ENCODE data around the gene DDAH1. TPM values are rescaled to one million over a fixed set of nuclear protein-coding genes. Genes with fewer than 3 reads are reported as not detected.

Gene DDAH1
- total RNA-seq, 4 donors from 2014 or later, result 17.5 to 64.2 (median 40.0) TPM

DNA sequence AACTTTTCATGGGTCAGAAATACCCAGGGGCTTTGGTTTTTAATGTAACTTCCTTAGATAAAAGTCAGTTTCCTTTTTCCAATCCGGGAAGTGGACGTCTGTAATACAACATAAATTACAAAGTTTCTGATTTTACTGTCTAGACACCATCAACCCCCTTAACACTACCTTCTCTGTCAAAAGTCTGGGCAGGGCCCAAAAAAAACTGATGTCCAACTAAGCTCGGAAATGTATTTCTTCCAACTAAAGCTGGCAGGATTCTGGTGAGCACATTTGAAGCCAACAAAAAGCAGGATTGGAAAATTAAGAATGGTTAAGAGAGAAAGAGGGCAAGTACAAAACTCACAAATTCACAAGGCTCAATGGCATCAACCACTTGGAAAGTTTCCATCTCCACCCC is 24.3 kb downstream of the DDAH1 start:
- TF ChIP-seq, protein P1, sequence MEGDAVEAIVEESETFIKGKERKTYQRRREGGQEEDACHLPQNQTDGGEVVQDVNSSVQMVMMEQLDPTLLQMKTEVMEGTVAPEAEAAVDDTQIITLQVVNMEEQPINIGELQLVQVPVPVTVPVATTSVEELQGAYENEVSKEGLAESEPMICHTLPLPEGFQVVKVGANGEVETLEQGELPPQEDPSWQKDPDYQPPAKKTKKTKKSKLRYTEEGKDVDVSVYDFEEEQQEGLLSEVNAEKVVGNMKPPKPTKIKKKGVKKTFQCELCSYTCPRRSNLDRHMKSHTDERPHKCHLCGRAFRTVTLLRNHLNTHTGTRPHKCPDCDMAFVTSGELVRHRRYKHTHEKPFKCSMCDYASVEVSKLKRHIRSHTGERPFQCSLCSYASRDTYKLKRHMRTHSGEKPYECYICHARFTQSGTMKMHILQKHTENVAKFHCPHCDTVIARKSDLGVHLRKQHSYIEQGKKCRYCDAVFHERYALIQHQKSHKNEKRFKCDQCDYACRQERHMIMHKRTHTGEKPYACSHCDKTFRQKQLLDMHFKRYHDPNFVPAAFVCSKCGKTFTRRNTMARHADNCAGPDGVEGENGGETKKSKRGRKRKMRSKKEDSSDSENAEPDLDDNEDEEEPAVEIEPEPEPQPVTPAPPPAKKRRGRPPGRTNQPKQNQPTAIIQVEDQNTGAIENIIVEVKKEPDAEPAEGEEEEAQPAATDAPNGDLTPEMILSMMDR (IDR thresholded peaks at IDR 0.05), result no peak
- no peak for TF ChIP-seq POLR2A (IDR thresholded peaks at IDR 0.05)
- no peak for DNase-seq
- Histone ChIP-seq H3K4me3 (replicated peaks in 1 of 3) (no peak overlapping the region), H3K27ac (no peak overlapping the region), H3K36me3 (no peaks in the 10 kb centered on the region), H3K27me3 (no peaks in the 10 kb centered on the region), H3K4me1 (peaks cover 4 to 11% of the 10 kb centered on the region in 2 donors), H3K9me3 (no peaks in the 10 kb centered on the region)
- 40 to 44% methylated on average over 3 of the region's 3 CpGs for WGBS, 2 donors
- intact Hi-C loops (cut with DNase I), result no loop called here

DNA sequence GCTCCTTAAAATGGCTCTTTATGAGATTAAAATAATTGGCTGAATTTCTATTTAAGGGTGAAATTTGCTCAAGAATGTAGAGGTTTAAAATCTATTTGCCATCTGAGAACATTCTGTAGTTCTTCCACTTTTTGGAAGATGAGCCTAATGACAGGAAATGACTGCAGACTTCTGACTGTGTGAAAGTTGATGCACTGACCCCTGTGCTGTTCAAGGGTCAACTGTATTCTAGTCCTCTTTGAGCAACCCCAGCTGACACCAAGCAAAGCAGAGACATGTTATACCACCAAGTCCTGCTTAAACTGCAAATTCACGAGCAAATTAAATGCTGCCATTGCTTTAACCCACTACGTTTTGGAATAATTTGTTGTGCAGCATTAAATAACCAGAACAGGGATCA is 26.6 kb downstream of the DDAH1 start:
- WGBS, 2 donors, result 66 to 73% methylated on average over 2 of the region's 2 CpGs
- H3K9me3 ChIP-seq, result no peaks in the 10 kb centered on the region
- H3K4me1 ChIP-seq, result peaks cover 4 to 11% of the 10 kb centered on the region in 2 donors
- H3K27me3 ChIP-seq, result no peaks in the 10 kb centered on the region
- H3K4me3 ChIP-seq (replicated peaks in 1 of 3), result no peak overlapping the region
- intact Hi-C loops (cut with DNase I), result no loop called here
- no peak for DNase-seq
- no peaks in the 10 kb centered on the region for H3K36me3 ChIP-seq
- H3K27ac ChIP-seq, result no peak overlapping the region
- TF ChIP-seq, protein P1 (IDR thresholded peaks at IDR 0.05), result no peak
- TF ChIP-seq POLR2A (IDR thresholded peaks at IDR 0.05), result no peak

DNA sequence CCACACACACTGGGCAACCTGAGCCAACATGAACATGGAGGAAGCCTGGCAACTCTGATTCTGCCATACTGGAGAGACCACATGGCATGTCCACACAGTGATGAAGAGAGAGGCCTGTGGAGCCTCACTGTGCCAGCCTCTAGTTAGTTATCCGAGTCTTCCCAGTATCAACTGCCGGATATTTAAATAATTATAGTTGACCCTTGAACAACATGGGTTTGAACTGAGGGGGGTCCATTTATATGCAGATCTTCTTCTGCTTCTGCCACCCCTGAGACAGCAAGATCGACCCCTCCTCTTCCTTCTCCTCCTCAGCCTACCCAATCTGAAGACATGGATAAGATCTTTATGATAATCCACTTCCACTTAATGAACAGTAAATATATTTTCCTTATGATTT is 27.8 kb downstream of the DDAH1 start:
- no peak for DNase-seq
- intact Hi-C loops (cut with DNase I), result no loop called here
- TF ChIP-seq, protein P1 (IDR thresholded peaks at IDR 0.05), result no peak
- TF ChIP-seq POLR2A (IDR thresholded peaks at IDR 0.05), result no peak
- Histone ChIP-seq H3K27ac (no peak overlapping the region), H3K4me1 (peaks cover 4 to 11% of the 10 kb centered on the region in 2 donors), H3K27me3 (no peaks in the 10 kb centered on the region), H3K36me3 (no peaks in the 10 kb centered on the region), H3K4me3 (replicated peaks in 1 of 3) (no peak overlapping the region), H3K9me3 (no peaks in the 10 kb centered on the region)
- WGBS, 2 donors, result 92 to 93% methylated on average over 3 of the region's 3 CpGs

DNA sequence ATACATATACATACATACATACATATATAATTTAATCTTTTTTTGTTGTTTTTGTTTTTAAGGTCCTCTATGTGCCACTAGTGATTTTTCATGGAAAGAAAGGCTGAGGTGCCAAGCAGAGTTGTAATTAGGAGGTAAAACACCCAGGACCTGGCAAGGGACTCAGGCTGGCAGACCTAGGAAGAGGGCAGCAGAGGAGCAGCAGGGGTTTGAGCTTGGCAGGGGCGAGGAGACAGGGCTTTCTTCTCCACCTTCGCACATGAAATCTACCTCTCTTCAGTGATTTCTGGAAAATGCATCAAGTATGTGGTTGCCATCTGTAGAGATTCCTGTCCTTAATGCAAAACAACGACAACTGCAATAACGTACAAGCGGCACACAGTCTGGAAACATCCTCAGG is 31.9 kb downstream of the DDAH1 start:
- no peaks in the 10 kb centered on the region for H3K27me3 ChIP-seq
- no peak for TF ChIP-seq POLR2A (IDR thresholded peaks at IDR 0.05)
- no peak overlapping the region for H3K27ac ChIP-seq
- no peak for DNase-seq
- H3K4me1 ChIP-seq, result no peaks in the 10 kb centered on the region
- WGBS, 2 donors, result 85 to 87% methylated on average over 5 of the region's 5 CpGs
- no peak overlapping the region for H3K4me3 ChIP-seq (replicated peaks in 1 of 3)
- H3K9me3 ChIP-seq, result no peaks in the 10 kb centered on the region
- H3K36me3 ChIP-seq, result no peaks in the 10 kb centered on the region
- intact Hi-C loops (cut with DNase I), result no loop called here

DNA sequence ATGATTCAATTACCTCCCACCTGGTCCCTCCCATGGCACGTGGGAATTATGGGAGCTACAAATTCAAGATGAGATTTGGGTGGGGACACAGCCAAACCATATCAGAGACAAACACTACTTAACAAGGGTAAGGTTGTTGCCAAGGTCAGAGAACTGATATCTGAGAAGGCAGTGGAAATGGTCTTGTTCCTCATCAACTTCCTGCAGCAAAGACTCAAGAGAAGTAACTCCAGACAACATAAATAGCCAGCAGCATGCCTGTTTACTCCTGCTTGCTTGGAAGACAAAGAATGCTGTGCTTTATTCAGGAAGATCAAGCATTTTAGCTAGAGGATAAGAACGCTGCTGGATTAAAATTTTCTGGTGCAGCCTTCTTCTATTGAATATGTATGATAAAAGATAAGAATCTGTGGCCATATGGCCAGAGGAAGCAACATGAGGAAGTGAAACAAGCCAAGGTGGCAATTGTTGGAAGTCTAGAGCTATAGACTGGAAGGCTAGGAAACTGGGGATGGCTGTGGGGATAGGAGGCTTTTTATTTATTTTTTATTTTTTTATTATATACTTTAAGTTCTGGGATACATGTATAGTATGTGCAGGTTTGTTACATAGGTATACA is 36.4 kb downstream of the DDAH1 start:
- DNase-seq, result no peak
- Histone ChIP-seq H3K9me3 (no peaks in the 10 kb centered on the region), H3K4me3 (replicated peaks in 1 of 3) (no peak overlapping the region), H3K27ac (no peak overlapping the region), H3K36me3 (no peaks in the 10 kb centered on the region), H3K27me3 (no peaks in the 10 kb centered on the region), H3K4me1 (no peaks in the 10 kb centered on the region)
- TF ChIP-seq, protein P1 (IDR thresholded peaks at IDR 0.05), result no peak
- TF ChIP-seq POLR2A (IDR thresholded peaks at IDR 0.05), result no peak
- 85 to 91% methylated on average over 2 of the region's 2 CpGs for WGBS, 2 donors
- intact Hi-C loops (cut with DNase I), result no loop called here
